ENCODE results near the gene PTPRCAP. TPM values are rescaled to one million over a fixed set of nuclear protein-coding genes. Genes with fewer than 3 reads are reported as not detected.

Gene PTPRCAP
- total RNA-seq, 1 donor from 2014 or later: 0.88 TPM

DNA sequence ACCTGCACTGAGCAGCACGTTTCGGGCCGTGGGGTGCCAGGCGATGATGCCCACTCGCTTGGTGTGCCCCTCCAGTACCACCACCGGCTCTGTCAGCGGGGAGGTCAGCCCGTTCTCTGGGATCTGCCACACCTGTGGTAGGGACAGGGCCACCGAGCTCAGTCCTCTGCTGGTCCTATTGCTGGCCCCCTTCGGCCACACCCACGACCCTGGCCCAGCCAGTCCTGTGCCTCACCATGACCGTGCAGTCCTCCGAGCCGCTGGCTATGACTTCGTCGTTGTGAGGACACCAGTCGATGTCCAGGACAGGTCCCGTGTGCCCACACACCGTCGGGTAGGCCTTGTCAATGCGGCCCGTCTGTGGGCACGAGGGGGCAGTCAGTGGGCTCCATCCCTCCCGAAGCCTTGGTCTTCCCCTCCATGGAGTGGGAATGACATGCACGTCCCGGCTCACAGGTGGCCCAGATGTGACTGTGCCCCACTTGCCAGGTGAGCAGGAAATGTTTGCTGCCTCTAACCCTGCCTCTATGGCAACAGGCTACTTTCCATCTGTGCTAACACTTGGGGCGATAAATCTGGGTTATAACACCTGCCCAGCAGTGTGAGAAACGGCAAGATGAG lies 4.4 kb upstream of the PTPRCAP start:
- DNase-seq (ENCODE audit: low read depth): no peak

GRCh38 chr11:67441098-67441563 lies 3.6 kb upstream of the PTPRCAP start:
- DNase-seq (ENCODE audit: low read depth): no peak

GRCh38 chr11:67440229-67441097 lies 3.0 kb upstream of the PTPRCAP start:
- no peak for DNase-seq (ENCODE audit: low read depth)

DNA sequence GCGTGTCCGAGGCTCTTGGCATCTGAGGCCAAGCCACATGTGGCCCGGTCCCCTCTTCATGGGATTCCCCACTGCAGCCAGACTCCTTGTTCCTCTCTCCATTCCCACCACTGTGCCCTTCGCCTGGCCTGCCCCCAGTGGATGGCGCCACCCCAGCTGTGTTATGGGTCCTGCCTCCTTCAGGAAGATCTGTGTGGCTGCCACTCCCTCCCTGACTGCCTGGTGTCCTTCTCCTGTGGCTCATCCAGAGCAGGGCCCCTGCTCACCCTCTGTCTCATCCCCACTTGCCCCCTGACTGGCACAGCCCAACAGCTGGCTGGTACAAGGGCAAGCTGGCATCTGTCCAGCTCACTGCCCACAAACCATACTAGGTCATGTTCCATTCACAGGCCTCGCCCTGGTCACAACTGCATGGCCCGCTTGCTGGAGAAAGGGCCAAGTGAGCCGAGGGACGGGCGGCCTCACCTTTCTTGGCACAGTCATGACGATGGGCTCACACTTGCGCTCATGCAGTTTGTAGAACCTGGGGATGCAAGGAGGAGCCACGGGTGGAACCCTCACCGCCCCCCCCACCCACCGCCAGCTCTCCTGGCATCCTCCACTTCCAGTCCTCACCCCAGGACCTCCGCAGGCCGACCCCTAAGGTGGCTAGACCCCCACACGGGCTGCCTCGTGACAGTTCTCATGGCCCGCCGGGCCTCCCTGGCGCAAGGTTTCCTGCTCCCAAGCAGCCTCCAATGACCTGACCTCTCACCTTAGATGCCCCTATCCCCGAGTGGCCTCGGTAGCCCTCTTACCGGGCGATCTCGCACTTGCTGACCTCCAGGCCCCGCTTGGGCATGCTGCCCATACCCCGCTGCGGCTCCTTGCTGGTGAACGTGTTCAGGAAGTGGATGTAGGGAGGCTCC lies 2.1 kb upstream of the PTPRCAP start:
- peak; percentile 96 for DNase-seq (ENCODE audit: low read depth)

- DNase-seq (ENCODE audit: low read depth): no peak
Observed at GRCh38 chr11:67438158-67438902, 848 bp upstream of the PTPRCAP start.

- no peak for DNase-seq (ENCODE audit: low read depth)
Observed at GRCh38 chr11:67437809-67438157, 301 bp upstream of the PTPRCAP start.

- peak; percentile 83 for DNase-seq (ENCODE audit: low read depth)
Observed at GRCh38 chr11:67436459-67437081, 912 bp downstream of the PTPRCAP start.

DNA sequence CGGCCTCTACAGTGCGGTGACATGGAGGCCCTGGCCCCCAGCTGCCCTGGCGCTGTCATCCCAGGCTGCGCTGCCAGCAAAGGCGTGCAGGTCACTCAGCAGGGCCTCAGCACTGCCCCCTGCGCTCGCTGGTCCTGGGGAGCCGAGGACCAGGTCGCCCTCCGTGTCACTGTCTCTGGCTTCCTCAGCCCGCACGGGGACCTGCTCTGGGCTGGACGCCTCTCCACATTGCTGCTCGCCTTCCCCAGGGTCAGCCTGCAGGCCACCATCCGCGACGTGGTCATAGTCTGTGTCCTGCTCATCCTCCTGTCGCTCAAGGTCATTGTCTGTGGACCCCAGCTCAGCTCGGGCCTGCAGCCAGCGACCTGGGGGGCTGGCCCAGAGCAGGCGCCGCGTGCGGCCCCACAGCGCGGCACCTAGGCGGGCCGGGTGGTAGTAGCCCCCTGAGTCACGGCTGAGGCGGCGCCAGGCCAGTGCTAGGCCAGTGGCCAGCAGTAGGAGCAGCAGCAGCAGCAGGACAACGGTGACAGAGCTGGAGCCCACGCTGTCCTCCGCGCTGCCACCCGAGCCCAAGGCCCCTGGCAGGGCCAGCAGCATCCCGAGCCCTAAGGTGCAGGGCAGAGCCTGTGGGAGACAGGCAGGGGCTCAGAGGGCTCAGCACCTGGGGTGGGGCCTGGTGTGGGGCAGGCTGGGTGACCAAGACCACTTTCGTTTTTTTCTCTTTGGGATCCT lies 1.6 kb downstream of the PTPRCAP start:
- DNase-seq (ENCODE audit: low read depth): no peak

DNA sequence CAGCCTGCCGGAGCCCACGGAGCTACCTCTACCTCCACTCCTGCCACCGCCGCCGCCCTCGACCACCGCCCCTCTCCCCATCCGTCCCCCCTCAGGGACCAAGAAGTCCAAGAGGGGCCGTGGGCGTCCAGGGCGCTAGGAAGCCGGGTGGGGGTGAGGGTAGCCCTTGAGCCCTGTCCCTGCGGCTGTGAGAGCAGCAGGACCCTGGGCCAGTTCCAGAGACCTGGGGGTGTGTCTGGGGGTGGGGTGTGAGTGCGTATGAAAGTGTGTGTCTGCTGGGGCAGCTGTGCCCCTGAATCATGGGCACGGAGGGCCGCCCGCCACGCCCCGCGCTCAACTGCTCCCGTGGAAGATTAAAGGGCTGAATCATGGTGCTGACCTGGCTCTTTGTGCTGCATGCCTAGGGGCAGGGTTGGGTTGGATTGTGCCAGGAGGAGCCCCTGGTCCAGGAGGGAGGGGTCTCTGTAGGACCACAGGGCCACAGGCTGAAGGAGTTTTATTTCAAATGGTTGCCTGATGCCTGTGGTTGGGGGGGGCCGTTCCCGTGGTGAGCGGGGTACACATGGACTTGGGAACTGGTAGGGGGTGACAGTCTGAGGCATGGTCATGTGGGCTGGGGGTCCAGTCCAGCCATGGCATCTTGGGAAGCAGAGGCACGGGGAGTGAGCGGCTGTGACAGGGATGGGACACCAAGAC lies 2.3 kb downstream of the PTPRCAP start:
- DNase-seq (ENCODE audit: low read depth): peak; percentile 82

- DNase-seq (ENCODE audit: low read depth): no peak
Observed at GRCh38 chr11:67434395-67434881, 3.0 kb downstream of the PTPRCAP start.

DNA sequence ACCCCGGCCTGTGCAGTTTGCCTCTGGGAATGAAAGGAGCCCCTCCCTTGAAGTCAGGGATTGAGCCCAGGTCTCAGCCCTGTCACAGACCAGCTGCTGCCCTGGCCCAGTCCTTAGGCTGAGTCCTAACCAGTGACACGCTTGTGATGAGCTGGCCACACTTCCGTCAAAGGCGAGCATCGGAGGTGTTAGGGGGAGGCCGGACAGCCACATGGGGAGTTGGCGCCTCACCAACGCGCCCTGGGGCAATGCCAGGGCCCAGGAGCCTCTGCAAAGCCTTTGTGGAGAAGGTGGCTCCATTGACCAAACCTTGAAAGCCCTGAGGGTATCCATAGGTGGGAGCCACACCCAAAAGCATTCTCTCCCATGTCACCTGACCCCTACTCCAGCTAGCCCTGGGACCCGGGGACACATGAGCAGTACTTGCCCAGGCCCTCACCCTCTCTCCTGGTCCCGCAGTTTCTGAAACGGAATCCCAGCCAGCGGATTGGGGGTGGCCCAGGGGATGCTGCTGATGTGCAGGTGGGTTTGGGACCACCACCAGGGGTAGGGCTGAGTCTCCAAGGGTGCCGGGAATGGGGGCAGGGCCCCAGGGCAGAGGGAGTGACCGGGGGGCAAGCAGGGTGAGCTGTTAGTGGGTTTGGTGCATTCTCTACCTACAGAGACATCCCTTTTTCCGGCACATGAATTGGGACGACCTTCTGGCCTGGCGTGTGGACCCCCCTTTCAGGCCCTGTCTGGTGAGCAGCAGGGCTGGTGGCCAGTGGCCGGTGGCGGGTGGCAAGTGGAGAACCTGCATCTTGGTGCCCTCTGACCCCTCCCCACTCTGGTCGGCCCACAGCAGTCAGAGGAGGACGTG lies 3.7 kb downstream of the PTPRCAP start:
- no peak for DNase-seq (ENCODE audit: low read depth)

DNA sequence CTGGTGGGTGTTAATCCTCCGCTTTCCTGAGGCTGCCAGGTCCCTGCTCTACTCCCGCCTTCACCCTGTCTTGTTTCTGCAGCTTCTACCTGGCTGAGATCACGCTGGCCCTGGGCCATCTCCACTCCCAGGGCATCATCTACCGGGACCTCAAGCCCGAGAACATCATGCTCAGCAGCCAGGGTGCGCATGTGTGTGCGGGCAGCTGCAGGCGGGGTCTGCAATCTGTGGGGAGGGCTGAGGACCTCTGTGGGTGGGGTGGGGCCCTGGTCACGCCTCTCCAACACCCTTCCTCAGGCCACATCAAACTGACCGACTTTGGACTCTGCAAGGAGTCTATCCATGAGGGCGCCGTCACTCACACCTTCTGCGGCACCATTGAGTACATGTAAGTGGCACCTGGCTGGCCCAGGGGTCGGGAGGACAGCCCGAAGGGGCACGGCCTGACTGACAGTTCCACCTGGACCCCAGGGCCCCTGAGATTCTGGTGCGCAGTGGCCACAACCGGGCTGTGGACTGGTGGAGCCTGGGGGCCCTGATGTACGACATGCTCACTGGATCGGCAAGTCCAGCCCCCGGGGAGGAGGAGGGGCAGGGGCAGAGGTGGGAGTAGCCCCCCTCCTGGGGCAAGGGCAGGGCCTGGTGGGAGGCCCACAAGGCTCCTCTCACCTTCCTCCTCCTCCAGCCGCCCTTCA lies 4.7 kb downstream of the PTPRCAP start:
- no peak for DNase-seq (ENCODE audit: low read depth)

DNA sequence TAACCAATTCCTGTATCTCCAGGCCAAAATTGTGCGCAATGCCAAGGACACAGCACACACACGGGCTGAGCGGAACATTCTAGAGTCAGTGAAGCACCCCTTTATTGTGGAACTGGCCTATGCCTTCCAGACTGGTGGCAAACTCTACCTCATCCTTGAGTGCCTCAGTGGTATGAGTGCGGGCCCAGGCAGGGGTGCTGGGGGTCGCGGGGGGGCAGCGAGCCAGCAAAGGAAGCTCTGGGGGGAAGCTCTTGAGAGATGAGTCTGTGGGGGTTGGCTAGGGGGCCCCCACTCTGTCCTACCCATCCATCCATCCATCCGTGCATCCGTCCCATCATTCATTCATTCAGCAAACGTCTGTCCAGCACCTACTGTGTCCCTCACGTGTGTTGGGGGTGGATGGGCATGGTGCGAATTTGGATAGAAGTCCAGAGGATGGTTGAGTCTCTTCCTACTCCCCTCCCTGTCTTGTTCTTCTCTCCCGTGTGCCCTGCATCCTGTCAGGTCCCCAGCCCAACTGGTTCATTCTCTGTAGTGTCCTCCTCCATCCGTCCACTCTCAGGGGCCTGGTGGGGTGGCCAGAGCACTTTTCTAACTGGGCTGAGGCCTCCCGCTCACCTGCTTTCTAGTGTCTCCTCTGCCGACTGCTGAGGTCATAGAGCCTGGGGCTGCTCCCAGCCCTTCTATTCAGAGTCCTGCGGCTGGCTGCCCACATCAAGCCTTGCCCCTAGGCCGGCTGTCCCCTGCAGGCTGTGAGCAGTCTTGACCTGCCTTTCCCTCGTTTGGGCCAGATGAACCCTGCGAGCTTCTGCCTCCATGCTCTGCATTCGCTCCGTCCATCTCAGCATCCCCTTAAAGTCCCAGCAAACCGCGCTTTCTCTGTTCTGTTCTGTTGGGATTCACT lies 5.9 kb downstream of the PTPRCAP start:
- DNase-seq (ENCODE audit: low read depth): no peak

GRCh38 chr11:67429722-67430121 lies 7.8 kb downstream of the PTPRCAP start:
- DNase-seq (ENCODE audit: low read depth): no peak

- DNase-seq (ENCODE audit: low read depth): no peak
Observed at GRCh38 chr11:67429038-67429668, 8.3 kb downstream of the PTPRCAP start.

Data from myocyte (in vitro differentiated cells).